HEK293 (cell line): ENCODE measurements around the gene NUDT3.

Experiments
- CTCF ChIA-PET: fragments of 350-600 bp; formaldehyde crosslinking; extraction: SDS; loops from one replicate; lab custom pipeline; 2021; ENCODE audit warnings: antibody characterized with exemption; lab: Yijun Ruan, JAX
- POLR2A ChIA-PET: fragments of 300-600 bp; formaldehyde crosslinking; extraction: SDS; loops from one replicate; lab custom pipeline; 2020; ENCODE audit warnings: antibody characterized with exemption, inconsistent platforms; lab: Yijun Ruan, JAX
- H3K27ac ChIP-seq: fragments of 200-500 bp; sonication (Bioruptor generic); 2 replicates; pipeline ENCODE4 v1.5.1; 2014; ENCODE audit warnings: low read depth, low read length, control low read depth, inconsistent platforms; ENCODE audit errors: extremely low read depth
- H3K36me3 ChIP-seq, 2 experiments: fragments of 200-500 bp in 1 of 2; sonication (Bioruptor generic) in 1 of 2; 1 replicate in 1 of 2; 2 replicates in 1 of 2; pipeline ENCODE4 v1.5.1; 2014 to 2017; ENCODE audit warnings: inconsistent platforms in 2 of 2, low read length in 2 of 2; ENCODE audit not compliant: control insufficient read depth in 2 of 2, insufficient read depth in 1 of 2
- H3K4me1 ChIP-seq: fragments of 200-500 bp; sonication (Bioruptor generic); 2 replicates; pipeline ENCODE4 v1.5.1; 2014; ENCODE audit warnings: mild to moderate bottlenecking, low read length, inconsistent platforms; ENCODE audit not compliant: control insufficient read depth, insufficient read depth
- H3K4me3 ChIP-seq: 2 replicates; pipeline ENCODE4 v1.5.1; 2011; ENCODE audit warnings: low read depth, mild to moderate bottlenecking, control low read depth, low read length, moderate library complexity
- H3K9me3 ChIP-seq: fragments of 200-500 bp; sonication (Bioruptor generic); 2 replicates; pipeline ENCODE4 v1.5.1; 2014; ENCODE audit warnings: low read depth, low read length, inconsistent platforms; ENCODE audit not compliant: control insufficient read depth, insufficient read depth
- BCL11B ChIP-seq: fragments of 450-650 bp; formaldehyde crosslinking; IDR thresholded peaks from 2 replicates; pipeline ENCODE4 v1.5.1; 2016; ENCODE audit warnings: low read depth, missing biosample characterization, missing genetic modification characterization
- KLF7 ChIP-seq: fragments of 450-650 bp; formaldehyde crosslinking; IDR thresholded peaks from 2 replicates; pipeline ENCODE4 v1.5.1; 2016; ENCODE audit warnings: missing biosample characterization, missing genetic modification characterization, borderline replicate concordance
- KLF9 ChIP-seq: fragments of 450-650 bp; formaldehyde crosslinking; IDR thresholded peaks from 2 replicates; pipeline ENCODE4 v1.5.1; 2016; ENCODE audit warnings: missing biosample characterization, missing genetic modification characterization, low read depth
- PATZ1 ChIP-seq: fragments of 450-650 bp; formaldehyde crosslinking; IDR thresholded peaks from 2 replicates; pipeline ENCODE4 v1.5.1; 2016; ENCODE audit warnings: missing biosample characterization, missing genetic modification characterization
- PBX3 ChIP-seq: sonication (generic); formaldehyde crosslinking; IDR thresholded peaks from 2 replicates; pipeline ENCODE4 v1.8.1; 2022; ENCODE audit warnings: mild to moderate bottlenecking, moderate library complexity, missing genetic modification reagents
- RBAK ChIP-seq: fragments of 450-650 bp; formaldehyde crosslinking; IDR thresholded peaks from 2 replicates; pipeline ENCODE4 v1.5.1; 2016; ENCODE audit warnings: missing biosample characterization, missing genetic modification characterization
- REPIN1 ChIP-seq: fragments of 450-650 bp; formaldehyde crosslinking; IDR thresholded peaks from 2 replicates; pipeline ENCODE4 v1.5.1; 2017; ENCODE audit warnings: missing biosample characterization, missing genetic modification characterization, low read depth
- TRIM28 ChIP-seq: IDR thresholded peaks from 2 replicates; pipeline ENCODE4 v1.6.1; 2011; ENCODE audit warnings: low read length, control low read depth, borderline replicate concordance
- ZBTB21 ChIP-seq: fragments of 450-650 bp; formaldehyde crosslinking; IDR thresholded peaks from 2 replicates; pipeline ENCODE4 v1.5.1; 2017; ENCODE audit warnings: missing biosample characterization, missing genetic modification characterization
- ZEB2 ChIP-seq: fragments of 450-650 bp; formaldehyde crosslinking; IDR thresholded peaks from 2 replicates; pipeline ENCODE4 v1.5.1; 2016; ENCODE audit warnings: missing biosample characterization, missing genetic modification characterization
- ZNF133 ChIP-seq: fragments of 450-650 bp; formaldehyde crosslinking; IDR thresholded peaks from 2 replicates; pipeline ENCODE4 v1.5.1; 2016; ENCODE audit warnings: missing biosample characterization, missing genetic modification characterization
- ZNF202 ChIP-seq: fragments of 450-650 bp; formaldehyde crosslinking; IDR thresholded peaks from 2 replicates; pipeline ENCODE4 v1.5.1; 2016; ENCODE audit warnings: missing biosample characterization, missing genetic modification characterization, borderline replicate concordance
- ZNF302 ChIP-seq: fragments of 450-650 bp; formaldehyde crosslinking; IDR thresholded peaks from 2 replicates; pipeline ENCODE4 v1.5.1; 2016; ENCODE audit warnings: missing biosample characterization, missing genetic modification characterization, low read depth
- ZNF394 ChIP-seq: fragments of 450-650 bp; formaldehyde crosslinking; IDR thresholded peaks from 2 replicates; pipeline ENCODE4 v1.5.1; 2016; ENCODE audit warnings: missing biosample characterization, missing genetic modification characterization, mild to moderate bottlenecking, moderate library complexity, borderline replicate concordance
- ZNF433 ChIP-seq: fragments of 450-650 bp; formaldehyde crosslinking; IDR thresholded peaks from 2 replicates; pipeline ENCODE4 v1.5.1; 2016; ENCODE audit warnings: missing biosample characterization, missing genetic modification characterization, low read depth
- ZNF548 ChIP-seq: fragments of 450-650 bp; formaldehyde crosslinking; IDR thresholded peaks from 2 replicates; pipeline ENCODE4 v1.5.1; 2016; ENCODE audit warnings: missing biosample characterization, missing genetic modification characterization
- ZNF555 ChIP-seq: fragments of 450-650 bp; formaldehyde crosslinking; conservative IDR thresholded peaks from 2 replicates; pipeline ENCODE4 v1.5.1; 2017; ENCODE audit warnings: missing biosample characterization, mild to moderate bottlenecking, missing genetic modification characterization, inconsistent platforms
- ZNF596 ChIP-seq: fragments of 450-650 bp; IDR thresholded peaks from 2 replicates; pipeline ENCODE4 v1.5.0; 2018; ENCODE audit warnings: missing biosample characterization, mild to moderate bottlenecking, missing genetic modification characterization, moderate library complexity
- ZNF629 ChIP-seq: fragments of 450-650 bp; formaldehyde crosslinking; IDR thresholded peaks from 2 replicates; pipeline ENCODE4 v1.5.1; 2017; ENCODE audit warnings: missing biosample characterization, missing genetic modification characterization
- ZNF670 ChIP-seq: fragments of 450-650 bp; formaldehyde crosslinking; IDR thresholded peaks from 2 replicates; pipeline ENCODE4 v1.5.1; 2016; ENCODE audit warnings: missing biosample characterization, missing genetic modification characterization, low read depth
- ZNF692 ChIP-seq: fragments of 450-650 bp; formaldehyde crosslinking; IDR thresholded peaks from 2 replicates; pipeline ENCODE4 v1.5.1; 2016; ENCODE audit warnings: missing biosample characterization, missing genetic modification characterization
- ZNF707 ChIP-seq: fragments of 450-650 bp; formaldehyde crosslinking; IDR thresholded peaks from 2 replicates; pipeline ENCODE4 v1.5.1; 2016; ENCODE audit warnings: missing biosample characterization, missing genetic modification characterization

NUDT3 gene

GRCh38 chr6:34340394-34340793, 52.1 kb downstream of the NUDT3 start:
- POLR2A ChIA-PET, result no interaction called here
- H3K4me1 ChIP-seq, result peaks cover 6% of the 10 kb centered on the region; the same call in 1 of the 2 replicates

GRCh38 chr6:34339971-34340370, 52.5 kb downstream of the NUDT3 start:
- H3K9me3 ChIP-seq, result no peaks in the 10 kb centered on the region
- CTCF ChIA-PET, result interaction anchor here (0.7 kb wide), 1 partner anchor 75 kb away, joined by 3 read pairs; no protein-coding TSS in a partner anchor
- H3K36me3 ChIP-seq, result no peaks in the 10 kb centered on the region; a peak in 1 of 3 replicates
- H3K4me1 ChIP-seq, result peaks cover 6% of the 10 kb centered on the region; the same call in 1 of the 2 replicates
- no peak overlapping the region for H3K4me3 ChIP-seq
- TF ChIP-seq KLF7 (no peak), REPIN1 (no peak), ZNF596 (tag by site-specific recombination) (no peak), ZBTB21 (tag by site-specific recombination) (no peak), RBAK (tag by site-specific recombination) (no peak), ZNF394 (no peak), ZNF202 (no peak), ZNF555 (no peak), ZNF302 (no peak), KLF9 (tag by site-specific recombination) (no peak), BCL11B (tag by site-specific recombination) (no peak), ZNF707 (no peak), ZNF133 (tag by site-specific recombination) (no peak), ZNF692 (tag by site-specific recombination) (no peak), ZNF670 (tag by site-specific recombination) (no peak), ZNF629 (tag by site-specific recombination) (no peak), ZNF433 (tag by site-specific recombination) (no peak)
- POLR2A ChIA-PET, result no interaction called here
- no peak overlapping the region for H3K27ac ChIP-seq

More at GRCh38 chr6:34340394-34340793, 52.1 kb downstream of the NUDT3 start:
- H3K4me3 ChIP-seq, result no peak overlapping the region
- CTCF ChIA-PET, result interaction anchor here (0.7 kb wide), 2 partner anchors 75 kb away, joined by 3 to 4 read pairs; no protein-coding TSS in a partner anchor
- TF ChIP-seq ZEB2 (tag by site-specific recombination) (no peak), TRIM28 (no peak), PBX3 (no peak), ZNF548 (tag by site-specific recombination) (no peak), PATZ1 (no peak)
- no peaks in the 10 kb centered on the region; a peak in 1 of 3 replicates for H3K36me3 ChIP-seq
- H3K9me3 ChIP-seq, result no peaks in the 10 kb centered on the region
- H3K27ac ChIP-seq, result no peak overlapping the region
